Naive thymus-derived CD4-positive, alpha-beta T cell (primary cell): ENCODE results near the gene DMAP1. TPM values are rescaled to one million over a fixed set of nuclear protein-coding genes. Genes with fewer than 3 reads are reported as not detected.
A peak's percentile ranks its signal among the peaks of the same experiment; 100 is the strongest.

Experiments
- ATAC-seq: fragments of 150-1000 bp; cut with Tn5 transposase; 2 replicates; pipeline ENCODE4 v1.10.0; 2021; ENCODE audit warnings: mild to moderate bottlenecking, moderate library complexity
- CTCF ChIA-PET: fragments of 350-600 bp; sonication (Branson Sonifier 250); formaldehyde crosslinking; loops from one replicate; lab custom pipeline; 2021; ENCODE audit warnings: antibody characterized with exemption; lab: Charles Lee
- POLR2A ChIA-PET: fragments of 350-600 bp; sonication (Branson Sonifier 250); formaldehyde crosslinking; loops from one replicate; lab custom pipeline; 2021; ENCODE audit warnings: antibody characterized with exemption, inconsistent platforms; lab: Charles Lee
- DNase-seq, 9 donors: peaks; one replicate each; pipeline versions ENCODE4 v3.0.0 to v3.0.0-alpha.2; 2020 to 2022; ENCODE audit warnings: mixed read lengths in 1 of 9
- H3K27ac ChIP-seq: one replicate; pipeline ENCODE4 v1.7.0; 2013; ENCODE audit warnings: mild to moderate bottlenecking, low read depth, low read length, moderate library complexity
- H3K27me3 ChIP-seq, 2 donors: one replicate each; pipeline ENCODE4 v1.7.0; 2013; ENCODE audit warnings: low read length in 2 of 2, mild to moderate bottlenecking in 2 of 2, moderate library complexity in 2 of 2; ENCODE audit not compliant: control insufficient read depth in 2 of 2, insufficient read depth in 2 of 2
- H3K36me3 ChIP-seq, 3 experiments: 1 replicate in 2 of 3; 2 replicates in 1 of 3; pipeline ENCODE4 v1.7.0; 2013; ENCODE audit warnings: low read length in 3 of 3, mild to moderate bottlenecking in 3 of 3, moderate library complexity in 1 of 3; ENCODE audit not compliant: insufficient read depth in 3 of 3, control insufficient read depth in 2 of 3
- H3K4me1 ChIP-seq, 2 donors: one replicate each; pipeline ENCODE4 v1.7.0; 2013; ENCODE audit warnings: low read length in 2 of 2, mild to moderate bottlenecking in 2 of 2, moderate library complexity in 1 of 2; ENCODE audit not compliant: control insufficient read depth in 2 of 2, insufficient read depth in 2 of 2
- H3K4me3 ChIP-seq: 2 replicates; pipeline ENCODE4 v1.7.0; 2013; ENCODE audit warnings: mild to moderate bottlenecking, low read length
- H3K9me3 ChIP-seq, 3 experiments: 1 replicate in 2 of 3; 2 replicates in 1 of 3; pipeline ENCODE4 v1.7.0; 2013; ENCODE audit warnings: low read length in 3 of 3; ENCODE audit not compliant: control insufficient read depth in 2 of 3
- H3K27ac Mint-ChIP-seq, 9 donors: one replicate each; pipeline ENCODE4 v1.8.0; 2020 to 2022; ENCODE audit warnings: mixed read lengths in 9 of 9, mild to moderate bottlenecking in 8 of 9, moderate library complexity in 5 of 9, inconsistent platforms in 2 of 9
- H3K27me3 Mint-ChIP-seq, 5 donors: one replicate each; pipeline ENCODE4 v1.8.0; 2021 to 2022; ENCODE audit warnings: mixed read lengths in 5 of 5, mild to moderate bottlenecking in 1 of 5
- H3K36me3 Mint-ChIP-seq, 5 donors: one replicate each; pipeline ENCODE4 v1.8.0; 2020 to 2022; ENCODE audit warnings: mixed read lengths in 5 of 5, mild to moderate bottlenecking in 3 of 5, inconsistent platforms in 1 of 5
- H3K4me1 Mint-ChIP-seq, 7 donors: one replicate each; pipeline ENCODE4 v1.8.0; 2020 to 2022; ENCODE audit warnings: mixed read lengths in 7 of 7, mild to moderate bottlenecking in 3 of 7, inconsistent platforms in 1 of 7
- H3K4me3 Mint-ChIP-seq, 10 donors: one replicate each; pipeline ENCODE4 v1.8.0; 2020 to 2022; ENCODE audit warnings: mild to moderate bottlenecking in 10 of 10, mixed read lengths in 10 of 10, moderate library complexity in 6 of 10, inconsistent platforms in 2 of 10
- H3K9me3 Mint-ChIP-seq, 11 donors: one replicate each; pipeline ENCODE4 v1.8.0; 2020 to 2022; ENCODE audit warnings: mixed read lengths in 11 of 11, mild to moderate bottlenecking in 4 of 11, inconsistent platforms in 1 of 11, moderate library complexity in 1 of 11
- intact Hi-C, 2 donors: fragments of 100-400 bp; cut with micrococcal nuclease; formaldehyde crosslinking; loops; one replicate each; pipeline ENCODE4 v1.15.1; 2023
- polyA plus RNA-seq, 2 donors: library from polyadenylated mRNA; unstranded; fragments of 300-500 nt; fragmentation: Illumina TruSeq; gene quantifications; one replicate each; pipeline ENCODE4 v1.2.3, GENCODE V29; 2021
- total RNA-seq, 6 experiments: library from RNA in 5 of 6; stranded (reverse) in 5 of 6; gene quantifications; 1 replicate in 5 of 6; 2 replicates in 1 of 6; pipeline ENCODE4 v1.2.3 and lab custom pipeline; 2021 to 2026

DMAP1 gene
- total and polyA plus RNA-seq, 7 experiments from 2014 or later: 42.3 to 96.2 (median 60.0) TPM

GRCh38 chr1:44259090-44259489 is 45.8 kb downstream of the DMAP1 start:
- Mint-ChIP-seq H3K4me3 (no peak overlapping the region), H3K36me3 (peaks cover 0 to 30% (median 0%) of the 10 kb centered on the region in 5 donors), H3K27ac (no peak overlapping the region), H3K4me1 (peaks cover 8 to 18% (median 12%) of the 10 kb centered on the region in 7 donors), H3K27me3 (no peaks in the 10 kb centered on the region), H3K9me3 (no peaks in the 10 kb centered on the region)
- Histone ChIP-seq H3K27me3 (no peaks in the 10 kb centered on the region), H3K36me3 (peaks cover 0 to 6% (median 0%) of the 10 kb centered on the region in 3 experiments), H3K4me3 (no peak overlapping the region), H3K4me1 (no peaks in the 10 kb centered on the region), H3K9me3 (no peaks in the 10 kb centered on the region), H3K27ac (no peak overlapping the region)
- DNase-seq (no peak), ATAC-seq (no peak)
- intact Hi-C loops: no loop called here
- CTCF ChIA-PET: no interaction called here
- POLR2A ChIA-PET: no interaction called here

- Histone ChIP-seq H3K9me3 (no peaks in the 10 kb centered on the region), H3K36me3 (peaks cover 0 to 5% (median 0%) of the 10 kb centered on the region in 3 experiments), H3K27ac (no peak overlapping the region), H3K4me1 (no peaks in the 10 kb centered on the region), H3K4me3 (no peak overlapping the region), H3K27me3 (no peaks in the 10 kb centered on the region)
- Mint-ChIP-seq H3K27me3 (no peaks in the 10 kb centered on the region), H3K4me1 (peaks cover 14 to 30% (median 23%) of the 10 kb centered on the region in 7 donors), H3K36me3 (peaks cover 0 to 33% (median 0%) of the 10 kb centered on the region in 5 donors), H3K9me3 (no peaks in the 10 kb centered on the region), H3K27ac (peak overlapping the region in 1 of 9 donors; percentile 60), H3K4me3 (no peak overlapping the region)
- POLR2A ChIA-PET: no interaction called here
- CTCF ChIA-PET: no interaction called here
- ATAC-seq (no peak), DNase-seq (no peak)
- intact Hi-C loops: no loop called here
These were observed 47.5 kb downstream of the DMAP1 start for GRCh38 chr1:44260792-44261170.

- no peaks in the 10 kb centered on the region for H3K9me3 ChIP-seq
- ChIA-PET CTCF (no interaction called here), POLR2A (no interaction called here)
- no peak for DNase-seq
- peaks cover 14 to 32% (median 28%) of the 10 kb centered on the region in 7 donors for H3K4me1 Mint-ChIP-seq
- H3K27ac Mint-ChIP-seq: peak overlapping the region in 1 of 9 donors; percentile 46
- H3K36me3 Mint-ChIP-seq: peaks cover 0 to 31% (median 0%) of the 10 kb centered on the region in 5 donors
- no peaks in the 10 kb centered on the region for H3K4me1 ChIP-seq
- H3K27ac ChIP-seq: no peak overlapping the region
- H3K9me3 Mint-ChIP-seq: no peaks in the 10 kb centered on the region
- H3K27me3 Mint-ChIP-seq: no peaks in the 10 kb centered on the region
- H3K4me3 ChIP-seq: no peak overlapping the region
- intact Hi-C loops: no loop called here
- no peaks in the 10 kb centered on the region for H3K27me3 ChIP-seq
- H3K4me3 Mint-ChIP-seq: no peak overlapping the region
- ATAC-seq: no peak
- H3K36me3 ChIP-seq: peaks cover 0 to 5% (median 0%) of the 10 kb centered on the region in 3 experiments
These were observed 48.0 kb downstream of the DMAP1 start for GRCh38 chr1:44261171-44261817.

- Mint-ChIP-seq H3K4me3 (no peak overlapping the region), H3K27me3 (no peaks in the 10 kb centered on the region), H3K36me3 (peaks cover 0 to 32% (median 0%) of the 10 kb centered on the region in 5 donors), H3K4me1 (peaks cover 14 to 38% (median 30%) of the 10 kb centered on the region in 7 donors), H3K27ac (peak overlapping the region in 1 of 9 donors; percentile 11), H3K9me3 (no peaks in the 10 kb centered on the region)
- no peak overlapping the region for H3K4me3 ChIP-seq
- no peak overlapping the region for H3K27ac ChIP-seq
- no peaks in the 10 kb centered on the region for H3K9me3 ChIP-seq
- no peak for DNase-seq
- no peaks in the 10 kb centered on the region for H3K4me1 ChIP-seq
- POLR2A ChIA-PET: no interaction called here
- intact Hi-C loops: no loop called here
- CTCF ChIA-PET: no interaction called here
- peaks cover 0 to 5% (median 0%) of the 10 kb centered on the region in 3 experiments for H3K36me3 ChIP-seq
- H3K27me3 ChIP-seq: no peaks in the 10 kb centered on the region
- ATAC-seq: peak; percentile 61
These were observed 48.7 kb downstream of the DMAP1 start for GRCh38 chr1:44261962-44262361.

- DNase-seq: no peak
- no peak for ATAC-seq
- no peak overlapping the region for H3K4me3 ChIP-seq
- Mint-ChIP-seq H3K36me3 (peaks cover 0 to 31% (median 0%) of the 10 kb centered on the region in 5 donors), H3K4me3 (no peak overlapping the region), H3K27me3 (no peaks in the 10 kb centered on the region), H3K27ac (peak overlapping the region in 1 of 9 donors; percentile 11), H3K4me1 (peaks cover 16 to 40% (median 30%) of the 10 kb centered on the region in 7 donors), H3K9me3 (no peaks in the 10 kb centered on the region)
- no peaks in the 10 kb centered on the region for H3K27me3 ChIP-seq
- intact Hi-C loops: no loop called here
- H3K27ac ChIP-seq: no peak overlapping the region
- H3K4me1 ChIP-seq: no peaks in the 10 kb centered on the region
- peaks cover 0 to 5% (median 0%) of the 10 kb centered on the region in 3 experiments for H3K36me3 ChIP-seq
- ChIA-PET POLR2A (no interaction called here), CTCF (no interaction called here)
- H3K9me3 ChIP-seq: no peaks in the 10 kb centered on the region
These were observed 49.1 kb downstream of the DMAP1 start for GRCh38 chr1:44262414-44262813.

GRCh38 chr1:44262816-44263567 is 49.7 kb downstream of the DMAP1 start:
- H3K27me3 ChIP-seq: no peaks in the 10 kb centered on the region
- CTCF ChIA-PET: no interaction called here
- H3K36me3 ChIP-seq: peaks cover 0 to 5% (median 0%) of the 10 kb centered on the region in 3 experiments
- Mint-ChIP-seq H3K27ac (peak overlapping the region in 1 of 9 donors; percentile 63), H3K36me3 (peaks cover 0 to 27% (median 0%) of the 10 kb centered on the region in 5 donors), H3K4me1 (peaks cover 16 to 41% (median 30%) of the 10 kb centered on the region in 7 donors), H3K4me3 (no peak overlapping the region), H3K27me3 (no peaks in the 10 kb centered on the region), H3K9me3 (no peaks in the 10 kb centered on the region)
- no peak for ATAC-seq
- H3K4me3 ChIP-seq: no peak overlapping the region
- intact Hi-C loops: no loop called here
- no peaks in the 10 kb centered on the region for H3K9me3 ChIP-seq
- H3K4me1 ChIP-seq: no peaks in the 10 kb centered on the region
- H3K27ac ChIP-seq: no peak overlapping the region
- POLR2A ChIA-PET: no interaction called here
- no peak for DNase-seq
